Activated T-cell treated with anti-CD3 and anti-CD28 coated beads for 24 hours (primary cell): ENCODE data around the gene KIF19.
"Not testable (repeated sequence)": the region's sequence is repeated elsewhere in the genome, so short reads cannot be mapped to it uniquely, and the experiment has no call there.

ENCODE experiments used
- DNase-seq: peaks from one replicate; pipeline ENCODE4 v3.0.0-alpha.2; 2020; ENCODE audit warnings: low read depth

The KIF19 gene, protein sequence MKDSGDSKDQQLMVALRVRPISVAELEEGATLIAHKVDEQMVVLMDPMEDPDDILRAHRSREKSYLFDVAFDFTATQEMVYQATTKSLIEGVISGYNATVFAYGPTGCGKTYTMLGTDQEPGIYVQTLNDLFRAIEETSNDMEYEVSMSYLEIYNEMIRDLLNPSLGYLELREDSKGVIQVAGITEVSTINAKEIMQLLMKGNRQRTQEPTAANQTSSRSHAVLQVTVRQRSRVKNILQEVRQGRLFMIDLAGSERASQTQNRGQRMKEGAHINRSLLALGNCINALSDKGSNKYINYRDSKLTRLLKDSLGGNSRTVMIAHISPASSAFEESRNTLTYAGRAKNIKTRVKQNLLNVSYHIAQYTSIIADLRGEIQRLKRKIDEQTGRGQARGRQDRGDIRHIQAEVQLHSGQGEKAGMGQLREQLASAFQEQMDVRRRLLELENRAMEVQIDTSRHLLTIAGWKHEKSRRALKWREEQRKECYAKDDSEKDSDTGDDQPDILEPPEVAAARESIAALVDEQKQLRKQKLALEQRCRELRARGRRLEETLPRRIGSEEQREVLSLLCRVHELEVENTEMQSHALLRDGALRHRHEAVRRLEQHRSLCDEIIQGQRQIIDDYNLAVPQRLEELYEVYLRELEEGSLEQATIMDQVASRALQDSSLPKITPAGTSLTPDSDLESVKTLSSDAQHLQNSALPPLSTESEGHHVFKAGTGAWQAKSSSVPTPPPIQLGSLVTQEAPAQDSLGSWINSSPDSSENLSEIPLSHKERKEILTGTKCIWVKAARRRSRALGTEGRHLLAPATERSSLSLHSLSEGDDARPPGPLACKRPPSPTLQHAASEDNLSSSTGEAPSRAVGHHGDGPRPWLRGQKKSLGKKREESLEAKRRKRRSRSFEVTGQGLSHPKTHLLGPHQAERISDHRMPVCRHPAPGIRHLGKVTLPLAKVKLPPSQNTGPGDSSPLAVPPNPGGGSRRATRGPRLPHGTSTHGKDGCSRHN

DNA sequence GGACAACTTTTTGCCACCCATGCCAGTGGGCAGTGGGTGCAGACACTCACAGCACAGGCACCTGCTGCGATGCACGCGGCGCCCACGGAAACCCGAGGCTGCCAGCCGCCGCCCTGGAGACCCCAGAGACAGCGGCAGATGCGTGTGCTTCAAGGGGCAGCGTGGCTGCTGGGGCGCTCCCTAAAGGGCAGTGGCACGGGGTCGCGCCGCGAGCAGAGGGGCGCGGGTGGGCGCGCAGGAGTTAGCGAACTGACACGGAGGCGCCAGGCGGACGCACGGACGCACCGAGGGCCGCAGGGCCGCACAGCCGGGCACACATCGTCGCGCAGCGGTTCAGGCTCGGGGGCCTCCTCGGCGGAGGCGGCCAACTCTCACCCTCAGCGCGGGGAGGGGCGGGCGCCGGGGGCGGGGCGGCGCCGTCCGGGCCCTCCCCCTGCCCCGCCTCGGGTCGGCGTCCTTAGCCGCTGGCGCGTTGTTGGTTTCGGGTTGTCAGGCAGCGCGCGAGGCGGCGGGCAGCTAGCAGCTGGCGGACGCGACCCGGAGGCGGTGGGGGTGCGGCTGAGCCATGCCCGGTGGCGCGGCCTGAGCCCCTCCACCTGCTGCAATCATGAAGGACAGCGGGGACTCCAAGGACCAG is at the start of gene KIF19:
TSS of gene KIF19 (plus strand) at position 484 of the 637 bp plus-strand sequence. CDS start at position 608, 124 bp downstream.
- peak; percentile 44 for DNase-seq

DNA sequence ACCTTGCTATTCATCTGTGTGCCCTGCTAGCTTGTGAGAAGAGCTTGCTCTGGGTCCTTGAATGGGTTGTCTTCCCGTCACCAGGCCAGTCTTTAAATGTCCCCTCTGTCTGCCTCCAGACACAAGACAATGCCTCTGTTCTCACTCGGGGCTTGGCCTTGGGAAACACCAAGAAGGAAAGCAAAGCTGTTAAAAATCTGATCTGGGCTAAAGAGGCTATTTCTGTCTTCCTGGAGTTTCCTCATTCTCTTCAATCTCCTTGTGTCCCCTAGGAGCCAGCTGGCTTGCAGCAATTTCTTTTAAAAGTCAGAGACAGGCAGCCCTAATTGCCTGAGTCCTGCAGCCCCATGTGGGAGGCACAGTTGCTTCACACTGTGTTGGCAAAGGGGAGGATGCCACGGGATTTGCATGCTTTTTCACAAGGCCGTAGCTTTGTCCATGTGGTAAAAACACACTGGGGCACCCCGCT is 49.5 kb upstream of the KIF19 start:
- no peak for DNase-seq

- no peak for DNase-seq
Observed at GRCh38 chr17:74277935-74278334, 48.1 kb upstream of the KIF19 start.

DNA sequence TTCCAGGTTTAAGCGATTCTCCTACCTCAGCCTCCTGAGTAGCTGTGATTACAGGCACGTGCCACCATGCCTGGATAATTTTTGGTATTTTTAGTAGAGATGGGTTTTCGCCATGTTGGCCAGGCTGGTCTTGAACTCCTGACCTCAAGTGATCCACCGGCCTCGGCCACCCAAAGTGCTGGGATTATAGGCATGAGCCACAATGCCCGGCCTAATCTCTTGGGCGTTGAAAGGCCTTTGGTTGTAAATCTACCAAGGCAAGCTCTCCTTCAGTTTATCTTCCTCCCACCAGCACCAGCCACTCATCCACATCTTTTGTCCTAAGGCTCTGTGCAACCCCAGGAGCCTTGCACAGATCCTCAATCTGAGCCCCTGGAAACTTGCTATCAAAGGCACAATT is 46.4 kb upstream of the KIF19 start:
- not testable (repeated sequence) for DNase-seq

GRCh38 chr17:74280093-74280513 is 45.9 kb upstream of the KIF19 start:
- peak; percentile 38 for DNase-seq

DNA sequence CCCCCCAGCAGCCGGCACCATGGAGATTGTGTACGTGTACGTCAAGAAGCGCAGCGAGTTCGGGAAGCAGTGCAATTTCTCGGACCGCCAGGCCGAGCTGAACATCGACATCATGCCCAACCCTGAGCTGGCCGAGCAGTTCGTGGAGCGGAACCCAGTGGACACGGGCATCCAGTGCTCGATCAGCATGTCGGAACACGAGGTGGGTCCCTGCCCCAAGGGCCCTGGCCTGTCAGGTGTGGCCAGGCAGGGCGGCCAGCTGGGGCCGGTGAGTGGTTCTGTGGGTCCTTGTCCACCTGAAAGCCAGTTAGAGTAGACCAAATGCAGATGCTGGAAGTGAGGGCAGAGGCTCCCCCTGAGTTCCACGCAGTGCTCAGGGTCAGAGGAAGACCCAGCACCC is 44.2 kb upstream of the KIF19 start:
- DNase-seq: no peak

DNA sequence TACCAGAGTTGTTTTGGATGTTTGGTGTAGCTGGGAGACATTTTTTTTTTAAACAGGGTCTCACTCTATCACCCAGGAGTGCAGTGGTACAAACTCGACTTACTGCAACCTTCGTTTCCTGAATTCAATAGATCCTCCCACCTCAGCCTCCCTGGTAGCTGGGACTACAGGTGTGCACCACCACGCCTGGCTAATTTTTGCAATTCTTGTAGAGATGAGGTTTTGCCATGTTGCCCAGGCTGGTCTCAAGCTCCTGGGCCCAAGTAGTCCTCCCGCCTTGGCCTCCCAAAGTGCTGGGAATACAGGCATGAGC is 43.8 kb upstream of the KIF19 start:
- DNase-seq: not testable (repeated sequence)

GRCh38 chr17:74282587-74283370 is 43.2 kb upstream of the KIF19 start:
- DNase-seq: peak; percentile 31

- DNase-seq: no peak
Observed at GRCh38 chr17:74283371-74283673, 42.7 kb upstream of the KIF19 start.

- no peak for DNase-seq
Observed at GRCh38 chr17:74287031-74287602, 38.9 kb upstream of the KIF19 start.

GRCh38 chr17:74288785-74289184 is 37.2 kb upstream of the KIF19 start:
- DNase-seq: no peak

- no peak for DNase-seq
Observed at GRCh38 chr17:74289688-74290087, 36.3 kb upstream of the KIF19 start.

DNA sequence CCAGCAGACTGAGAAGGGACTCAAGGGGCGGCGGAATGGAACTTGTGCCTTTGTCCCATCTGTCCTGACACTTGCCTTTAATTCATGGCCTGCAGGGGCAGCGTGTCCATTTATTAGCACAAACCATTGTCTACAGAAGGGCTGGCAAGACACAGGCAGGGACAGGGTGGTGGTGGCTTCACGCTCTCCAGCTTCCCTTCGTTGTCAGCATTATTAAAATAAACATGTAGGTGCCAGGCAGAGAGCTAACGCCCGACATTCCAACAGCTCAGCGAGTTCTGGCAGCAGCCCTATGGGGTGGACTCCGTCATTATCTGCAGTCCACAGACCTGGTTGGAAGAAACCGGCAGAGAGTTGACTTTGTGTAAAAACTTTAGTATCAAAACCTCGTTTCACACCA is 35.7 kb upstream of the KIF19 start:
- no peak for DNase-seq

GRCh38 chr17:74292495-74292894 is 33.5 kb upstream of the KIF19 start:
- DNase-seq: no peak

- no peak for DNase-seq
Observed at GRCh38 chr17:74295625-74296547, 30.1 kb upstream of the KIF19 start.

DNA sequence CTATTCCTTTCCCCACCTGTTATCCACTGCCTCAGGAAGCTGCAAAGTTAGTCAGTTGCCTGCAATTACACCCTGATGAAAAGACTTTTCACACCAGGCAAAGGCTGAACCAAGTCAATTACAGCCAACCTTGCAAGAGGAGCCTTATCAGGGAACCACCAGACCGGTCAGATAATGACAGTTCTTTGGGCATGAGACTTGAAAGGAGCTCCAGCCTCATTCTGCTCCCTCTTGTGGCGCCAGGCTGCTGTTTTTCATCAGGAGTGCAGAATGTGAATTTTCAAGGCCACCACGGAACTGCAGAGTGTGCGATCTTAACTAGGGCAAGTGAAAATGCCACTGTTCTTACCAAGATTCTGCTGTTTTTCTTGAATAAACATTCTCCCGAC is 29.5 kb upstream of the KIF19 start:
- no peak for DNase-seq

- no peak for DNase-seq
Observed at GRCh38 chr17:74297941-74298340, 28.1 kb upstream of the KIF19 start.

DNA sequence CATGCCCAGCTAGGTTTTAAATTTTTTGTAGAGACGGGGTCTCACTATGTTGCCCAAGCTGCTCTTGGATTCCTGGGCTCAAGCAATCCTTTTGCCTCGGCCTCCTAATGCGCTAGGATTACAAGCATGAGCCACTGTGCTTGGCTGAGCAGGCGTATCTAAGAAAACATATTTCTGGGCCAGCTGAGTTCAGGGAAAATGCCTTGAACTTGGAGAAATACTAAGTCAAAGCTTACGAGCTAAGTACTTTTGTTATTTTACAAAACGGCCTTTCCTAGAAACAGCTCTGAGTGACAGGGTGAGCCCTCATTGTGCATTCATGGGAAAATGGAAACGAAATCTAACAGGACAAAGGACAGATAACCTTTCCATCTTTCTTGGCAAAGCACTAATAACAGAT is 27.2 kb upstream of the KIF19 start:
- DNase-seq: no peak

DNA sequence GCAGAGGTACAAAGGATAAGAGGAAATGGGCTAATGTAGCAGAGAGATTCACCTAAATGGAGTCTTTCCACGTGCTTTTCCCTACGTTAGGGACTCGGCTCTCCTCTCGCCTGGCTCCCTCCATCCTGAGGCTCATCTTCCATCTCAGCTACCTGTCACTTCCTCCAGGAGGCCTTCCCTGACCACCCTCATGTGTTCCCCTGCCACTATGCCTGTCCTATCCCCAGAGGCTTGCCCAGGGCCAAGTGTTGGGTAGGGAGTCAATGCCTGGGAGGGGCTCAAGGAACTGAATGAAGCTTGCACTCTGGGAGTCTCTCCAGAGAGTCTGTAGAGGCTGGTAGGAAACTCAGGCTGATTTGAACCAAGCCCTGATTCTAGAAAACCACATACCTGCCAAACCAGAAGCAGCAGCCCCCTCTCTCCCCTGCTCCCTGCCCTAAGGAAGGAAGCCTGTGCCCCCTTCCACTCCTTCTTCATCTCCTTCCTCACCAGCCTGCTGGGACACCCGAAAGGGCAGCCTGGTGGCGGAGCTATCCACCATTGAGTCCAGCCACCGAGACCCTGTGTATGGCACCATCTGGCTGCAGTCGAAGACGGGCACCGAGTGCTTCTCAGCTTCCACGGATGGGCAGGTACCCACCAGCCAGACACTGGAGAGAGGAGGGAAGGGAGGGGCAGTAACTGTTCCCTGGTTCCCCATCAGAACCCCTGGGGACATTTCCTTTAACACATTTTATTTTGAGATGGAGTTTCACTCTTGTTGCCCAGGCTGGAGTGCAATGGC is 26.6 kb upstream of the KIF19 start:
- DNase-seq: no peak

- DNase-seq: no peak
Observed at GRCh38 chr17:74303305-74303704, 22.7 kb upstream of the KIF19 start.
